Measurements from ENCODE around the gene C6orf52.
"Not testable (repeated sequence)": the region's sequence is repeated elsewhere in the genome, so short reads cannot be mapped to it uniquely, and the experiment has no call there.

C6orf52 gene

DNA sequence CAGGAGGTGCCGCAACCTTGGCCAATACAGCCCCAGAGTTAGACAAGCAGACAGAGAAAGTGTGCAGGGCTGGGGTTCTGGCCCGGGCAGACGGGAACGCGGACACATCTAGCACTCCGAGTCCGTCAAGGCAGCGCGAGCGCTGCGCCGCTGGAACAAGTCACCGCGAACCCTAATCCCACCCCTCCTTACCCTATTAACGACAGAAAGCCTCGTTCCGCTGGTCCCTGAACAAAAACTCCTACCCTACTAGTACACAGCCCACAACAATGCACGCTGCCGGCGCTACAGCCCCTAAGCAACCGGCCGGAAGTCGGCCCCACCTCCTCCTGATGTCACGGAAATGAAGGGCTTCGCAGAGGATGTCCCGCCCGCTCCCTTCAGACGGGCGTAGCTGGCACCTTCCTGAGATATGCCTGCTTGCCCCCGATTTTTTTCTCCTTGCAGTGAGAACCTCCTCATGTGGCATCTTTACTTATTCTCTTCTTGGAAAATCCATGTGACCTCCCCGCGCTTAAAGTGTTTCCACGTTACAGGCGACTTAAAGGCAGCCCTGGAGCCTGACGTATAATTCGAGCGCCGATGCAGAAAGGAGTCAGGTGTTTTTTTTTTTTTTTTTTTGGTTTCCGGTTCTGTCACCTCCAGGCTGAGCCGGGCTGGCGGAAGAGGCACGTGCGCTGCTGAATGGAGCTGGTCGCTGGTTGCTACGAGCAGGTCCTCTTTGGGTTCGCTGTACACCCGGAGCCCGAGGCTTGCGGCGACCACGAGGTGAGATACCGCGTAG, at the start of gene C6orf52, which contains the start of gene PAK1IP1:
Gene C6orf52 (minus strand): TSS at position 315 of the 784 bp plus-strand sequence. CDS start 7,066 bp downstream, outside the sequence.
Gene PAK1IP1 (plus strand): TSS at position 671 of the 784 bp plus-strand sequence. CDS start 14 bp downstream, at position 685.
- peak; percentile 83 for DNase-seq

DNA sequence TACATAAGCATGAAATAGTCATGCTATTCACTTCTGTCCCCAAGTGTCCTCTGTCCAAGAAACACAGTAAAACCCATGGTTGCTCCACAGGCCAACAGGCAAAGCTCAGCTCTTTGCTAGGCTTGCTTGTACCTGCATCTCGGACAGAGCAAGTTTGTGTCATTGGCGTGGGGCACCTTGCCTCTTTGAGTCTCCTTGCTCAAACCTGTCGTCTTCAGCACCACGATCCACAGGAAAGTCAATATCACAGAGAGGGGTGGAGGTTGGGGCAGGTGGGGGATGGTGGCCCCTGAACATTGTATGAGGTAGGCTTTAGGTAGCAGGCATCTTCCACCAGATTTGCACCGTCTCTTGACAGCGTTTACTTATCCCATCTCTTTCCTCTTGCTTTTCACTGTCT, 49.1 kb upstream of the C6orf52 start:
- no peak for DNase-seq

DNA sequence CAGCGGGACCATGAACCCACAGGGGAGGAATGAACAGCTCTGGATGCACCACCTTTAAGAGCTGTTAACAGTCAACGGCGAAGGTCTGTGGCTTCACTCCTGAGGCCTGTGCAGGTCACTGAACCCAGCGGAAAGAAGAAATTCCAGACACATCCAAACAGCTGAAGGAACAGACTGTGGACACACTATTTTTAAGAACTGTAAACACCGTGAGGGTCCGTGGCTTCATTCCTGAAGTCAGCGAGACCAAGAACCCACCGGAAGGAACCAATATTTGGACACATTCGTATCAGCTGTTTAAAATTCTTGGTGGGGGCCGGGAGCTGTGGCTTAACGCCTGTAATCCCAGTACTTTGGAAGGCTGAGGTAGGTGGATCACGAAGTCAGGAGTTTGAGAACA, 47.8 kb upstream of the C6orf52 start:
- no peak for DNase-seq

DNA sequence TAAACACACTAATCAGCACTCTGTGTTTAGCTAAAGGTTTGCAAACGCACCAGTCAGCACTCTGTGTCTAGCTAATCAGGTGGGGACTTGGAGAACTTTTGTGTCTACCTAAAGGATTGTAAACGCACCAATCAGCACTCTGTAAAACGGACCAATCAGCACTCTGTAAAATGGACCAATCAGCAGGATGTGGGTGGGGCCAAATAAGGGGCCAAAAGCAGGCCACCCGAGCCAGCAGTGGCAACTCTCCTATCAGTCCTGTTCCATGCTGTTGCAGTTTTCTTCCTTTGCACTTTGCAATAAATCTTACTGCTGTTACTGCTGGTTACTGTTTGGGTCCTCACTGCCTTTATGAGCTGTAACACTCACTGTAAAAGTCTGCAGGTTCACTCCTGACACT, 47.2 kb upstream of the C6orf52 start:
- DNase-seq = not testable (repeated sequence)

DNA sequence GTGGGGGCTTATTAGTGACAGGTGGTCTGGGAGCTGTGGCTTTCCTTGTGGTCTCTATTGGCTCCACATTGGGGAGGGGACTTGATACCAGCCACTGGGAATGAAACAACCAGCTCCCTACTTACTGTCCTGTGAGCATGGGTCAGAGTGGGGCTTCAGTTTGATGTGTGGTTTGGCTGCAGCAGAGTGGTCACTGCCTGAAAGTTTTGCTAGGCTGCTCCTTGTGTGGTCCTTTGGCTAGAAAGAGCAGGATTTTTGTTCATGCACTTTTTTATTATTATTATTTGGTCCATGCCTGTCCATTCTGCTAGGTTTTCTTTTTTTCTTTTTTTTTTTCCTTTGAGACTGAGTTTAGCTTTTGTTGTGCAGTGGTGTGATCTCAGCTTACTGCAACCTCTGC, 45.6 kb upstream of the C6orf52 start:
- DNase-seq = no peak

DNA sequence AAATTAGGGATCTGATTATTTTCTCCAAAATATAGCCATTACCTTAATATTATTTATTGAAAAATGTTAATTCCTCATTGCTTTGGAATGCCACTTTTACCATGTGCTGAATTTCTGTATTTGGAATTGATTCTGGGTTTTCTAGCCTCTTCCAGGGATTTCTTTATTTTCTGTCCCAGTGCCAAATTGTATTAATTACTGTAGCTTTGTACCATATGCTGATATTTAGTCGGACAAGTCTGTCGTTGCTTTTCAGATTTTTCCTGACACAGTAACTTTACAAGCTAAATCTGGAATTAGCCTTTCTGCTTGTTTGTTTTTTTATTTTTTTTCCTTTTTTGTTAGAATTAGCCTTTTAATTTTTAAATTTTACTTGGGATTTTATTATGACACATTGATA, 42.3 kb upstream of the C6orf52 start:
- no peak for DNase-seq

DNA sequence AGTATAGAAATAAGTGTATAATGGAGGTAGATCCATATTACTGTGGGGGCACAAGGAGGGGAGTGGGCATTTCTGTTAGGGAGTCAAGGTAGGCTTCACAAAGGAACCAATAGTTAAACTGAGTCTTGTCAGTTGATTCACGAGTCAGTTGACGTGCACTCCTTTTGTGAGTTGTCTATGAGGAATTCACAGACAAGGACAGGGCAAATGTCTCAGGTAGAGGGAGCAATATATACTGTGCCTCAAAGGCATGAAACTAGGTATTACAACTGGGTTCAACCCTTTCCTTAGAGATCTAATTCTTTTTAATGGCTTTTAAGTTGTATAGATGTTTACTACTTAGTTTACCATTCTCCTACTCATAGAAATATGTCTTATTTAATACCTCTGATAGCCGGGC, 39.4 kb upstream of the C6orf52 start:
- no peak for DNase-seq

DNA sequence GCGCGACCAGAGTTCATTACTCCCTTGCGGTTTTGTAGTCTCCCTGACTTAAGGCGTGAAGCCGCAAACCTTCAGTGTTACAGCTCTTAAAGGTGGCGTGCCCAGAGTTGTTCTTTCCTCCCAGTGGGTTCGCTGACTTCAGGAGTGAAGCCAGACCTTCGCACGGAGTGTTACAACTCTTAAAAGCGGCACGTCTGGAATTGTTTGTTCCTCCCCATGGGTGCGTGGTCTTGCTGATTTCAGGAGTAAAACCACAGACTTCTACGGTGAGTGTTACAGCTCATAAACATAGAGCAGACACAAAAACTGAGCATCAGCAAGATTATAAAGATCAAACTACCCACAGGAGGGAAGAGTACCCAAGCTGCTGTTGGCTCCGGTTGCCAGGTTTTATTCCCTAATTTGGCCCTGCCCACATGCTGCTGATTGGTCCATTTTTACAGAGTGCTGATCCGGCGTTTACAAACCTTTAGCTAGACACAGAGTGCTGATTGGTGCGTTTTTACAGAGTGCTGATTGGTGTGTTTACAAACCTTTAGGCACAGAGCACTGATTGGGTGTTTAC, 38.8 kb upstream of the C6orf52 start:
- no peak for DNase-seq

DNA sequence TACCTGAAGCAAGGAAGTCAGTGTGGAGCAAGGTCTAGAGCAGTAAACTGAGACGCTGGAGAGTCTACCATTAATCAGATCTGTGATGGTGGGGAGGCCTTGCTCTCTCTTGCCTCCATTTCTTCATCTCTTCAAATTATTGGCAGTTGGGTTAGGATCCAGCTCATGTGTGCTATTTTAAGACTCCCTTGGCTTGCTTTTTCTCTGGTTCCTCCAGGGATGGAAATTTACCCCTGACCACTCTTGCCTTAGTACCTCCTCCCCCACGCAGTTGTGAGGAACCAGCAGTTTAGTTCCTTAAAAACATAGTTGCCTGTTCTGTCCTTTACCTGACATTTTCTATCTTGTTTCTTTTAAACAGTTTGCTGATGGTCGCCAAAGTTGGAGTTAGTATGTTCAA, 35.8 kb upstream of the C6orf52 start:
- DNase-seq = no peak

DNA sequence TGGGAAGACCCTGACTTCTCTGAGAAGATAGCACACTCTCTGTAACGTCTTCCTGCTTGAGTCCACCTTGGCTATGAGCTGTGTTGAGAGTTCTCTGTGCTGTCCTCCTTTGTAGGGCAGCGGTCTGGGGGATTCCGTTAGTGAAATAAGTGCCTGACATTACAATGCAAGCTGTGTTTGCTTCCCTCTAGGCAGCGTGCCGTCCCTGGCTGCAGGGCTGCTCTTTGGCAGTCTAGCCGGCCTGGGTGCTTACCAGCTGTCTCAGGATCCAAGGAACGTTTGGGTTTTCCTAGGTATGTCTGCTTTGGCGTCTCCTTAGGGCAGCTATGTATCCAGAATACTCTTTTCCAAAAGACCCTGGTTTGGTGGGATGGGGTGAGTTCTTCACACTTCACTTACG, 31.3 kb upstream of the C6orf52 start:
- DNase-seq = no peak

DNA sequence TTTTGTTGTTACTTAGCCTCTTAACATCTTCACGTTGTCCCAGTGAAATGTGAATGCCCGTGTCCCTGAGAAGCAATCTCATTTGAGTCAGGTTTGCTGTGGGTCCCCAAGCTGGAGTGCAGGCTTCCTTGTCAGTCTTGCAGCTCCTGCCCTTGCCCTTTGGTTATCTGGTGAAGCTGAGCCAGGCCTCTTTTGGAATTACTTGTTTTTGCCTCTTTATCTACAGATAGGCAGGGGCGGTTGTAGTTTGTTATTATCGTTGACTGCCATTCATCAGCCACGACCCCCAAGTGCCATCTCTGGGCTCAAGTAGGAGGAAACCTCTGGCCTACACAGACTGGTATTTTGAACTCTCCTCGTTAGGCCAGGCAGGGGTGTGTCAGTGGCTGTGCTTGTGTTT, 30.6 kb upstream of the C6orf52 start:
- no peak for DNase-seq

DNA sequence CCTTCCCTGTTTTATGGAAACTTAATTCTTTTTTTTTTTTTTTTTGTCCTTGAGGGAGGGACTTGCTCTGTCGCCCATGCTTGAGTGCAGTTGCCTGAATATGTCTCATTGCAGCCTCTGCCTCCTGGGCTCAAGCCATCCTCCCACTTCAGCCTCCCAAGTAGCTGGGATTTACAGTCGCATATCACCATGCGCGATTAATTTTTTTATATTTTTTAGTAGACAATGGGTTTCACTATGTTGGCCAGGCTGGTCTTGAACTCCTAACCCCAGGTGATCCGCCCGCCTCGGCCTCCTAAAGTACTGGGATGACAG, 29.1 kb upstream of the C6orf52 start:
- no peak for DNase-seq

DNA sequence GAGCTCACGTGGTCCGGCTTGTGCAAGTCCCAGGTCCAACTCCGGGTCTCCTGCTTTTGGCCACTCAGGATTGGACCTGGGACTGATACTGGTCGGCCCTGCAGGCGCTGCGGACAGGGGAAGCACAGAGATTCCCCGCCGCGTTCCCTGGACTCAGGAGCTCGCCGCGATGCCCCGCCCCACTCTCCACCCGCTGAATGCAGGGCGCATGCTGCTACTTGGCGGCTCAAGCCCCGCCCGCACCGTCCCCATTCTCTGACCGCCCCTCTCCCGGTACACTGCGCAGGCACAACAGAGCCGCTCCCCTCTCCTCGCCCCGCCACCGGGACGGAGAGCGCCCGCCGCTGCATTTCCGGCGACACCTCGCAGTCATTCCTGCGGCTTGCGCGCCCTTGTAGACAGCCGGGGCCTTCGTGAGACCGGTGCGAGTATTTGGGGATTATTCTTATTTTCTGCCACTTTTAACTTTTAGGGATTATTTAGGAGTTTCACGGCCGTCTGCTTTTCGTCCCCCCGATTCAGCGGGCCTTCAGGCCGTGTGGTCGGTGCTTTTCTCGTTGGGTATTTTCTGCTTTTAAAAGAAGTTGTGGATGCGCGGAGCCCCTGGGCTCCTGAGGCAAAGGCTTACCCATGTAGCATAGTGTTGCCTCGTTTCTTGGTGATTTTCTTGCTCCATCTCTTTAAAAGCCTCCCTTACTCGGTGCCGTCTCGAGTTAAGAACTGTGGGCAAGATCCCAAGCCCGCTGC, 28.6 kb upstream of the C6orf52 start, which contains the start of gene TMEM14C:
Gene TMEM14C (plus strand): TSS at position 251 of the 747 bp plus-strand sequence. CDS start 1,544 bp downstream, outside the sequence.
- peak; percentile 71 for DNase-seq

DNA sequence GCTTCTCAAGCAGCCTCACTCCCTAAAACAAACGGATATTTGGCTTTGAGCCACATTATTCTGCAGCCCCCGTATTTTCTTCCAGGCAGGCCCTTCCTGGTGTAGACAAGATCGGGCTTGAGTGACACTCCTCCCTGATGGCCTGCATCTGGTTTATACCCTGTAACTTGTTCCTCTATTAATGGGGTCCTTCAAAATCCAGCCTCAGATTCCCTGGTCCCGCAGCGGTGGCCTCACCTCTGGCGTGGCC, 28.1 kb upstream of the C6orf52 start:
- DNase-seq = no peak

DNA sequence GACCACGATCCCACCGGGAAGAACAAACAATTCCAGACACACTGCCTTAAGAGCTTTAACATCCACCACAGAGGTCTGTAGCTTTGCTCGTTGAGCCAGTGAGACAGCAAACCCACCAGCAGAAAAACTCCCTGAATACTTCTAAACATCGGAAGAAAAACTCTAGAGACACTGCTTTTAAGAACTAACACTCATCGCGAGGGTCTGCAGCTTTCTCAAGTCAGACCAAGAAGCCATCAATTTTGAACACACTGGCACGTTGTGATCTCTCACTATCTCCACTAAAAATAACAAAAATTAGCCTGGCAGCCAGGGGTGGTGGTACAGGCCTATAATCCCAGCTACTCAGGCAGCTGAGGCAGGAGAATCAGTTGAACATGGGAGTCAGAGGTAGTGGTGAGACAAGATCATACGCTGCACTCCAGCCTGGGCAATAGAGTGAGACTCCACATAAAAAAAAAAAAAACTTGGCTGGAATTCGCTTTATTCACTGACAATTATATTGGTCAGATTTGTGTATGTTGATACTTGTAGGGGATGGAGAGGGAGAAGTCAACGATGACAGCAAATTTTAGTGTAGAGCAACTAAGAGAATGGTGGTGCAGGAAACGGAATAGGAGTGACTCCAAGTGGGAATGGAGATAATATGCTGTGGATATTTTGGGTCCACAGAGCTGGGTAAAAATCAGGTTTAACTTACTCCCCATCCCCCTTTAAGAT, 27.6 kb upstream of the C6orf52 start:
- DNase-seq = no peak

DNA sequence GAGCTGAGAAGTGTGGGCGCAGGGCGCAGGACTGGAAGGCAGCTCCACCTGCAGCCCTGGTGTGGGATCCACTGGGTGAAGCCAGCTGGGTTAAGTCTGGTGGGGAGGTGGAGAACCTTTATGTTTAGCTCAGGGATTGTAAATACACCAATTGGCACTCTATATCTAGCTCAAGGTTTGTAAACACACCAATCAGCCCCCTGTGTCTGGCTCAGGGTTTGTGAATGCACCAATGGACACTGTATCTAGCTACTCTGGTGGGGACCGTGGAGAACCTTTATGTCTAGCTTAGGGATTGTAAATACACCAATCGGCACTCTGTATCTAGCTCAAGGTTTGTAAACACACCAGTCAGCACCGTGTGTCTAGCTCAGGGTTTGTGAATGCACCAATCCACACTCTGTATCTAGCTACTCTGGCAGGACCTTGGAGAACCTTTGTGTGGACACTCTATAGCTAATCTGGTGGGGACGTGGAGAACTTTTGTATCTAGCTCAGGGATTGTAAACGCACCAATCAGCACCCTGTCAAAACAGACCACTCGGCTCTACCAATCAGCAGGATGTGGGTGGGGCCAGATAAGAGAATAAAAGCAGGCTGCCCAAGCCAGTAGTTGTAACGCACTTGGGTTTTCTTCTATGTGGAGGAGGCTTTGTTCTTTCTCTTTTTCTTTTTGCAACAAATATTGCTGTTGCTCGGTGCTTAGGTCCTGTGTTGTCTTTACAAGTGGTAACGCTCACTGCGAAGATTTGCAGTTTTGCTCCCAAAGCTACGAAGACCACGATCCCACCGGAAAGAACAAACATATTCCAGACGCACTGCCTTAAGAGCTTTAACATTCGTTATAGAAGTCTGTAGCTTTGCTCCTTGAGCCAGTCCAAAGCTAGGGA, 26.8 kb upstream of the C6orf52 start:
- DNase-seq = not testable (repeated sequence)

DNA sequence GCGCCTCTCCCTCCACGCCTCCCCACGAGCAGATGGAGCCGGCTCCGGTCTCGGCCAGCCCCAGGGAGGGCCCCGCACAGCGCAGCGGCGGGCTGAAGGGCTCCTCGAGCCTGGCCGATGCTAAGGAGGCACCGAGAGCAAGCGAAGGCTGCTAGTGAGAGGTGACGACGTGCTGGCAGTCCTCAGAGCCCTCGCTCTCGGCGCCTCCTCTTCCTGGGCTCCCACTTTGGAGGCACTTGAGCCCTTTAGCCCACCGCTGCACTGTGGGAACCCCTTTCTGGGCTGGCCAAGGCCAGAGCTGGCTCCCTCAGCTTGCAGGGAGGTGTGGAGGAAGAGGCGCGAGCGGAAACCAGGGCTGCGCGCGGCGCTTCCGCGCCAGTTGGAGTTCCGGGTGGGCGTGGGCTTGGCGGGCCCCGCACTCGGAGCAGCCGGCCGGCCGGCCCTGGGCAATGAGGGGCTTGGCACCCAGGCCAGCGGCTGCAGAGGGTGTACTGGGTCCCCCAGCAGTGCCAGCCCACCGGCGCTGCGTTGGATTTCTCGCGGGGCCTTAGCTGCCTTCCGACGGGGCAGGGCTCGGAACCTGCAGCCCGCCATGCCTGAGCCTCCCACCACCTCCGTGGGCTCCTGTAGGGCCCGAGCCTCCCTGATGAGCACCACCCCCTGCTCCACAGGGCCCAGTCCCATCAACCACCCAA, 26.0 kb upstream of the C6orf52 start:
- DNase-seq = no peak

DNA sequence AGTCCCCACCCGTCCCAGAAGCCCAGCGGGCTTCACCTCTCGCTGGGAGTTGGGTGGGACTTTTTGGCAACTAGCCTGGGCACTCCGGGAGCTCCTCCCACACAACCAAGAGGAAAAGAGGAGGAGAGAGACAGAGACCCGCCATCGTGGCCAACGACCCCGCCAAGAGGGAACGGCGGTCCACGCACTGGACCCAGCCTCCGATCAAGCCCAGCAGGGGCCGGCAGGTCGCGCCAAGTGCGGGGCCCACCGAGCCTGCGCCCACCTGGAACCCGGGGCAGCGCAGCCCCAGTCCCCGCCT, 25.5 kb upstream of the C6orf52 start:
- no peak for DNase-seq

DNA sequence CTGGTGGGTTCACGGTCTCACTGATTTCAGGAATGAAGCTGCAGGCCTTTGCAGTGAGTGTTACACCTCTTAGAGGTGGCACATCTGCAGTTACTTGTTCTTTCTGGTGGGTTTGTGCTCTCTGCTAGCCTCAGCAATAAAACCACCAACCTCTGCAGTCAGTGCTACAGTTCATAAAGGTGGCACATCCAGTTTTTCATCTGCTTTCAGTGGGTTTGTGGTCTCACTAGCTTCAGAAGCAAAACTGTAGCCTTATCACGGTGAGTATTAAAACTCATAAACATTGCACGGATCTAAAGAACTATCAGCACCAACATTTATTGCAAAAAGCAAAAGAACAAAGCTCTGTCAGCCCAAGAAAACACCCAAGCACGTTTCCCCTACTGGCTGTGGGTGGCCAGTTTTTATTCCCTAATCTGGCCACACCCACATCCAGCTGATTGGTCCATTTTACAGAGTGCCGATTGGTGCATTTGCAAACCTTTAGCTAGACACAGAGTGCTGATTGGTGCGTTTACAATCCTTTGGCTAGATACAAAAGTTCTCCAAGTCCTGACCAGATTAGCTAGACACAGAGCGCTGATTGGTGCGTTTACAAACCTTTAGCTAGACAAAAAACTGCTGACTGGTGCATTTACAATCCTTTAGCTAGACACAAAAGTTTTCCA, 25.0 kb upstream of the C6orf52 start:
- no peak for DNase-seq

DNA sequence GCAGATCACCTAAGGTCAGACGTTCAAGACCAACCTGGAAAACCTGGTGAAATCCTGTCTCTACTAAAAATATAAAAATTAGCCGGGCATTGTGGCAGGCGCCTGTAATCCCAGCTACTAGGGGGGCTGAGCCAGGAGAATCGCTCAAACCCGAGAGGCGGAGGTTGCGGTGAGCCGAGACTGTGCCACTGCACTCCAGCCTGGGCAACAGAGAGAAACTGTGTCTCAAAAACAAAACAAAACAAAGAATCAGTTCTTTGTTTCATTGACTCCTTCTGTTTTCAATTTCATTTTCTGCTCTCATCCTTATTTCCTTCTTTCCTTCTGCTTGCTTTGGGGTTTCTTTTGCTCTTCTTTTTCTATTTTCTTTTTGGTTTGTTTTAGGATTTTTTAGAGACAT, 19.5 kb upstream of the C6orf52 start:
- no peak for DNase-seq

DNA sequence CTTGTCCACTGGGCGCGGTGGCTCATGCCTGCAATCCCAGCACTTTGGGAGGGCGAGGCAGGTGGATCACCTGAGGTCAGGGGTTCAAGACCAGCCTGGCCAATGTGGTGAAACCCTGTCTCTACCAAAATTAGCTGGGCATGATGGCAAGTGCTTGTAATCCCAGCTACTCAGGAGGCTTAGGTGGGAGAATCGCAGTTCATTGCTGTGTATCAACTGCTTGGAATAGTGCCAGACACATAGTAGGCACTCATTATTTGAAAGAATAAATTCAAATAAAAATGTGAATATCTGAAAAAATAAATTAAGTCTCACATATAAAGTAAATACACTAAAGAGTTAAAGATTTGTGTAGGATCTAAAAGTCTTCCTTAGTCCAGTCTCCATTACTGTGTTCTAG, 2.2 kb upstream of the C6orf52 start:
- DNase-seq = no peak
